HG03135 (cell line): ENCODE data around the gene PITHD1.
"Not testable (repeated sequence)": the region's sequence is repeated elsewhere in the genome, so short reads cannot be mapped to it uniquely, and the experiment has no call there.

Experiments
- ATAC-seq: cut with Tn5 transposase; IDR thresholded peaks from one replicate; pipeline ENCODE4 v1.9.1; 2021; ENCODE audit warnings: mild to moderate bottlenecking, moderate library complexity; ENCODE audit not compliant: unreplicated experiment

PITHD1 gene, protein sequence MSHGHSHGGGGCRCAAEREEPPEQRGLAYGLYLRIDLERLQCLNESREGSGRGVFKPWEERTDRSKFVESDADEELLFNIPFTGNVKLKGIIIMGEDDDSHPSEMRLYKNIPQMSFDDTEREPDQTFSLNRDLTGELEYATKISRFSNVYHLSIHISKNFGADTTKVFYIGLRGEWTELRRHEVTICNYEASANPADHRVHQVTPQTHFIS

DNA sequence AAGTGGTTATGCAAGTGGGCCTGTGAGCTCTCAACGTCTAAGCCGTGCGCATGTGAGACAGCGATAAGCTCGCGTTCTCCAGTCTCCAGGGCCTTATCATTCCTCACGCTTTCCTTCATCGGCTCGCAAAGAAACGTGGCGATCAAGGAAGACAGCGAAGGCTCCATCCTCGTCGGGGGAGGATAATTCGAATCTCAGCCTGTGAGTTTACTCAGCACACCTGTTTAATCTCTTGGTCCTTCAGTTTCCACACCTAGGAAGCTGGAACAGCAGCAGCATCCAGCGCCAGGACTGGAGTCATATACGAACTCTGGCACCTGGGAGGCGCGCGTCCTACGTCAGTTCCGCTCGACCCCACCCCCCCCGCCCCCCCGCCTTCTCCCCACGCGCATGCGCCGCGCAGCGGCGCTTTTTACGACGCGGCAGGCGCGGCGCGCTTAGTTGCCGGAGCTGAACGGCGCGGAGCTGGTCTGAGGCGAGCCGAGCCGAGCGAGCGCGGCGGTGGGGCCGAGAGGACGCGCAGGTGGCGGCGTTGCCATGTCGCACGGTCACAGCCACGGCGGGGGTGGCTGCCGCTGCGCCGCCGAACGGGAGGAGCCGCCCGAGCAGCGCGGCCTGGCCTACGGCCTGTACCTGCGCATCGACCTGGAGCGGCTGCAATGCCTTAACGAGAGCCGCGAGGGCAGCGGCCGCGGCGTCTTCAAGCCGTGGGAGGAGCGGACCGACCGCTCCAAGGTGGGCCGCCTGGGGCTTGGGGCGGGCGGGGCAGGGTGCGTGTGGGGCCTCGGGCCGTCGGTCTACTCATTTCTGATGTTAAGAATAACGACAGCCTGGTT is at the start of gene PITHD1:
Gene PITHD1 (plus strand): TSS at position 440 of the 836 bp plus-strand sequence. CDS start 98 bp downstream, at position 538.
- ATAC-seq, result peak; percentile 80

DNA sequence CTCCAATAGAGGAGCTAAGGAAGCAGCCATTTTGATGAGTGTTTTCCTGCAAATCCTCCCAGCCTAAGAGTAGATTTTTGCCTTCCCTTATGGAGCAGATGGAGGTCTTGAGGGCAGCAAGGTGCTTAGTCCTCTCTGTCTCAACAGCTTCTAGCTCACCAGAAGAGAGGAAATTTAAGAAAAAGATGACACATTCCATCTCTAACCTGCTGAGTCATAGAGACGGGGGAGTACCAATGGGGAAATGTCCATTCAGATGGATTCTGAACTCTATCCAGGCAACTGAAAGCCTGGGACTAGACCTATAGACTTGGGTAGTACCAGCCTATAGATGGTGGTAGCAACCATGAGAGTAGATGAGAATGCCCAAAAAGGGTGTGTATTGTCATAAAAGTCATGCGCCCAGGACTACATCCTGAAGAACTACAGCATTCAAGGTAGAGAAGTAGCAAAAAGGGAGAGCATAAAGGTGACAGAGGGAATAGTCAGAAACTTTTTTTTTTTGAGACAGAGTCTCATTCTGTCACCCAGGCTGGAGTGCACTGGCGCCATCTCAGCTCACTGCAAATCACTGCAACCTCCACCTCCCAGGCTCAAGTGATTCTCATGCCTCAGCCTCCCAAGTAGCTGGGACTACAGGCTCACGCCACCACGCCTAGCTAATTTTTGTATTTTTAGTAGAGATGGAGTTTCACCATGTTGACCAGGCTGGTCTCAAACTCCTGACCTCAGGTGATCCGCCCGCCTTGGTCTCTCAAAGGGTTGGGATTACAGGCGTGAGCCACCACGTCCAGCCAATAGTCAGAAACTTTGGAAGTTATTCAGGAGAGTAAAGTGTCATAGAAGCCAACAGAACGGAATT is 45.6 kb upstream of the PITHD1 start:
- no peak for ATAC-seq

DNA sequence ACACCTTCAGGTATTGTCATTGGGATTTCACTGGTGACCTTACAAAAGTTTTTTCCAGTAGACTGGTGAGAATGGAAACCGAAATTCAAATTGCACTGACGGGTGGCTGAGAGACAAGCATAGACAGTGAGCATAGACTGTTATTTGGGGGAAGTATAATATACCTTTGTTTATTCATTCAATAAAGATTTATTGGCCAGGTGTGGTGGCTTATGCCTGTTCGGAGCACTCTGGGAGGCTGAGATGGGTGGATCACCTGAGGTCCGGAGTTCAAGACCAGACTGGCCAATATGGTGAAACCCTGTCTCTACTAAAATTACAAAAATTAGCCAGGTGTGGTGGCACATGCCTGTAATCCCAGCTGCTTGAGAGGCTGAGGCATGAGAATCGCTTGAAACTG is 44.9 kb upstream of the PITHD1 start:
- not testable (repeated sequence) for ATAC-seq

DNA sequence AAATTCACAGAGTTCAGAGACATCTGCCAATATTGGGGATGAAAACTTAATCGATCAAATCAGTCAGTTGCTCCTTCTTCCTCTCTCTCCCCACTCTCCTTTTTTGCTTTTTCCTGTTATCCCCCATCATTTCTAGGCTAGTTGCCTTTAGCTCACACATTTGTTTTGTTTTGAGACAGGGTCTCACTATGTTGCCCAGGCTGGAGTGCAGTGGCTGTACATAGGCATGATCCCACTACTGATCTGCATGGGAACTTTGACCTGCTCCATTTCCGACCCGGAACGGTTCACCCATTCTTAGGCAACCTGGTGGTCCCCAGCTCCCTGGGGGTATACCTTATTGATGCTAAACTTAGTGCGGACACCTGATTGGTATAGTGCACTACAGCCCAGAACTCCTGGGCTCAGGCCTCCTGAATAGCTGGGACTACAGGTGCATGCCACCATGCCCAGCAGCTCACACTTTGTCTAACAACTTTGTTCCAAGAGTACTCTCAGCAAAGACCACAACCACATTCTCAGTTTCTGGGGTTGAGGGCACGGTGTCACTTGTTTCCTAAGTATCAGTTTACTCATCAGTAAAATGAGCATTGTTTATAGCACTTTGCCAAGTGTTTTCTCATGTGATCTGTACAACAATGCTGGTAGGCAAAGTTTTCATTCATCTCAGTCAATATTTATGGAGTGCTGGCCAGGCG is 41.6 kb upstream of the PITHD1 start:
- no peak for ATAC-seq

DNA sequence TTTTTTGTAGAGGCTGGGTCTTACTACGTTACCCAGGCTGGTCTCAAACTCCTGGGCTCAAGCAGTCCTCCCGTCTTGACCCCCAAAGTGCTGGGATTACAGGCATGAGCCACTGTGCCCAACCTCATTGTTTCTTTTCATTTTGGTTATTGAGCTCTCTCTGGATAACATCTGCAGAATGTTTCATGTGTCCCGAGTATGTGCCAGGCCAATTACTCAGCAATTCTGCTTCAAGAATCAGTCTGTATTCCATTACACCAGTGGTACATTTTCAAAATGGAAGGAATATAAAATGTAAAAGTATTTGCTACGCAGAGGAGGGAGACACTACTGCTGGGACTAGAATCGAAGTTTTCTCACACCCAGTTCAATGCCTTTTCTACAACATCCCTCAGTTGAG is 36.6 kb upstream of the PITHD1 start:
- no peak for ATAC-seq

DNA sequence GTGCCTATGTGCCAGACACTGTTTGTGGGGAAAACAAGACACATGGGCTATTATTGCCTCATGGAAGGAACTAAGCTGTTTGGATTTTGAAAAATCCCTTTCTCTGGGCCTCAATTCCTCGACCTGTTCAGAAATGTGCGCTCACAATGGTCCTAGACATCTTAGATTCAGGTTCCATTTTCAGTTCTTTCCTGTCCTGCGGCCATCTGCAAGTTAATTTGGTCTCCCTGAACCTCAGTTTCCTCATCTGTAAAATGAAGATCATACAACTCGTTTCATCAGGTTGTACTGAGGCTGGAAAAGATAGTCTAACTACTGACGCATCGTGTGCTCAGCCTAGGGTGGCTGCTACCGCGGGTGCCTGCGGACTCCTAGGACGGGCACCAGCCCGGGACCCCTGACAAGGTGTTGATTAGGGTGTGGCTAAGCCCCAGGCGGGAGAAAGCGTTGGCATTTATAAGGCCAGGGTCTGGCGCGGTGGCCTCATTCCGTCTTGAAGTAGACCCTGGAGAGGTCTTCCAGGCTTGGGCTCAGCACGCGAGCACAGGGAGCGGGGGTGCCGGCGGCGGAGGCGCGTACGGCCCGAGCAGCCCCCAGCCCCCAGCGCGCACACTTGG is 35.4 kb upstream of the PITHD1 start:
- peak; percentile 28 for ATAC-seq

DNA sequence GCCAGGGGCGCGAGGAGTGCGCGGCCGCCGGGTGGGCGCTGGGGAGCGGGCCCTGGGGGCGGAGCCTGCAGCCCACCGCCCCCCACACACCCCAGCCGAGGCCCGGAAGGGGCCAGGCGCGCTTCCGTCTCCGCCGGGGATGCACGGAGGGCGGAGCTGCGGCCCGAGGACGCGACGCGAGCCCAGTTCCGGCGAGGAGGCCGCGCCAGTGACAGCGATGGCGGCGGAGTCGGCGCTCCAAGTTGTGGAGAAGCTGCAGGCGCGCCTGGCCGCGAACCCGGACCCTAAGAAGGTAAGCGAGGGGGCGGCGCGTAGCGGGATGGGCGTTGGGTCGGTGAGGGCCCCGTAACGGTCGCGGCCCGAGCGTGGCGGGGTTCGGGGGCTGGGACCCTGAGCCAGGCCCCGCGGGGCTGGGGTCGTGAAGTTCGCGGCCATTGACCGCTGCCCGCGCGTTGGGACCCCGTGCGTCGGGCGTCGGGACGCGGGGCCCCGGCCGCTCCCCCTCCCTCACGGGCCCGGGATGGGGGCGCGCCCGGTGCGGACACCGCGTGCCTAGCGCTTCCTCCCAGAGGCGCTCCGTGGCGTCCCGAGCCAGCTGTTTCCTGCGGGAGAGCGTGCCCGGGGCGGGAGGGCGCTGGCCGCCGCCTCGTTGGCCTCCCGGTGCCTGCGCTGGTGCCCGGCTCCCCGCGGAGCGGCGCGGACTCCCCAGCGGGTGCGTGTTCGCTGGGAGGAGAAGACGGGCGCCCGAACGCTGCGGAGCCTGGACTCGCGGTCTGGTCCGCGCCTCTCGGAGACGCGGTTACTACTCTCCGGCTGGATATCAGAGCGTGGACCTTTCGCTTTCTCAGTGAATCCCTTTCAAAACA is 34.7 kb upstream of the PITHD1 start, which contains the start of gene ELOA:
Gene ELOA (plus strand): TSS at position 185 of the 866 bp plus-strand sequence. CDS start 33 bp downstream, at position 218.
- peak; percentile 73 for ATAC-seq

DNA sequence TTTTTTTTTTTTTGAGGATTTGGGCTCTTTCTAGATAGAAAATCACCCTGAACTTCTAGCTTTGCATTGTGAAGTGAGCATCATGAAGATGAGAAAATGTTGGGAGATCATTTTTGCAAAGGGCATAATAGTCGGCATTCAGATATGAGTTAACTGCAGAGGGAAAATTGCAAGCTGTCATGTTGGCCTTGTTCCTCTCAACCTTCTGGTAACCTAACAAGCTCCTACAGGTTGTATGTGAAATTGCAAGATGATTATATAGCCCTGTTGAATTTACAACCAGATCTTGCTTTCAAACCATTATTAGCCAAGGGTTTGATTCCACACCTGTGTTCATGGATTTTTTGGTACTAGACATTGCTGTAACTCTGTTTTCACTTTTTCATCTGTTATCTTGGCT is 32.7 kb upstream of the PITHD1 start:
- ATAC-seq, result no peak

DNA sequence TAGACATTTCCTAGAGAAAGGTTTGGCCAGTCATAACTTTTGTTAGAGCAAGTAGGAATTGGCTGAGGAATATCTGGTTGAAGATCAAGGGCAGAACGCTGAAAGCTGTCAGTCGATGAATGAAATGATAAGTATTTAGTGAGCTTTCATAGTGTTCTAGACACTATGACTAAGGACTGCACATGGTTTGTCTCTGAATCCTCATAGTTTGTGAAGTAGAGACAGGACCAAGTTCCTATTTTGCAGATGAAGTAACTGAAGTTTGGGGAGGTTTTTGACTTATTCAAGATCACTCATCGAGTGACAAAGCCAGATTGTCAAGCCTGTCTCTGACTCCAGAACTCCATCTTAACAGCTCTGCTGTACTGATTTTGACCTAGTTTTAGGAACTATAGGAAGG is 30.2 kb upstream of the PITHD1 start:
- ATAC-seq, result no peak

DNA sequence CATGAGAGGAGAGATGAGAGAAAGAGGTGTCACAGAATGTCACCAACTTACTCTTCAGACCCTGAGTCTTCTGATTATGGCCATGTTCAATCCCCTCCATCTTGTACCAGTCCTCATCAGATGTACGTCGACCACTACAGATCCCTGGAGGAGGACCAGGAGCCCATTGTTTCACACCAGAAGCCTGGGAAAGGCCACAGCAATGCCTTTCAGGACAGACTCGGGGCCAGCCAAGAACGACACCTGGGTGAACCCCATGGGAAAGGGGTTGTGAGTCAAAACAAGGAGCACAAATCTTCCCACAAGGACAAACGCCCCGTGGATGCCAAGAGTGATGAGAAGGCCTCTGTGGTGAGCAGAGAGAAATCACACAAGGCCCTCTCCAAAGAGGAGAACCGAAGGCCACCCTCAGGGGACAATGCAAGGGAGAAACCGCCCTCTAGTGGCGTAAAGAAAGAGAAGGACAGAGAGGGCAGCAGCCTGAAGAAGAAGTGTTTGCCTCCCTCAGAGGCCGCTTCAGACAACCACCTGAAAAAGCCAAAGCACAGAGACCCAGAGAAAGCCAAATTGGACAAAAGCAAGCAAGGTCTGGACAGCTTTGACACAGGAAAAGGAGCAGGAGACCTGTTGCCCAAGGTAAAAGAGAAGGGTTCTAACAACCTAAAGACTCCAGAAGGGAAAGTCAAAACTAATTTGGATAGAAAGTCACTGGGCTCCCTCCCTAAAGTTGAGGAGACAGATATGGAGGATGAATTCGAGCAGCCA is 27.0 kb upstream of the PITHD1 start:
- no peak for ATAC-seq

DNA sequence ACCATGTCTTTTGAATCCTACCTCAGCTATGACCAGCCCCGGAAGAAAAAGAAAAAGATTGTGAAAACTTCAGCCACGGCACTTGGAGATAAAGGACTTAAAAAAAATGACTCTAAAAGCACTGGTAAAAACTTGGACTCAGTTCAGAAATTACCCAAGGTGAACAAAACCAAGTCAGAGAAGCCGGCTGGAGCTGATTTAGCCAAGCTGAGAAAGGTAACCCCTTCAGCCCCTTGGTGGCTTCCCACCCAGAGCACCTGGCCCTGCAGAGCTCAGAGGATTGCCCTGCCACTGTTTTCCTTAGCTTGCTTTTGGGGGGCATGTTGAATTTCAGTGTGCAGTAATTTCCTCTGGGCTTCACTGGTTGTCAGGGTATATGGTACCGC is 26.4 kb upstream of the PITHD1 start:
- ATAC-seq, result no peak

DNA sequence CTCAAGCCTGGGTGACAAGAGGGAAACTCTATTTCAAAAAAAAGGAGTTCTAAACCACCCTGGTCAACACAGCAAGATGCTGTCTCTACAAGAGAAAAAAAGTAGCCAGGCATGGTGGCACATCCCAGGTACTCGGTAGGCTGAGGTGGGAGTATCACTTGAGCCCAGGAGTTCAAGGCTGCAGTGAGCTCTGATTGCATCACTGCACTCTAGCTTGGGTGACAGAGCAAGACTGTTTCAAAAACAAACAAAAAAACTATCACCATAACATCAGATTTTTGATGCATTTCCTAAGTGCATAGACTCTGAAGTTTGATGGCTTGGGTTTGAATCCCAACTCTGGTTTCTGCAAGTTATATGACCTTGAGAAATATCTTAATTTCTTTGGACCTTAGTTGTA is 25.3 kb upstream of the PITHD1 start:
- no peak for ATAC-seq

DNA sequence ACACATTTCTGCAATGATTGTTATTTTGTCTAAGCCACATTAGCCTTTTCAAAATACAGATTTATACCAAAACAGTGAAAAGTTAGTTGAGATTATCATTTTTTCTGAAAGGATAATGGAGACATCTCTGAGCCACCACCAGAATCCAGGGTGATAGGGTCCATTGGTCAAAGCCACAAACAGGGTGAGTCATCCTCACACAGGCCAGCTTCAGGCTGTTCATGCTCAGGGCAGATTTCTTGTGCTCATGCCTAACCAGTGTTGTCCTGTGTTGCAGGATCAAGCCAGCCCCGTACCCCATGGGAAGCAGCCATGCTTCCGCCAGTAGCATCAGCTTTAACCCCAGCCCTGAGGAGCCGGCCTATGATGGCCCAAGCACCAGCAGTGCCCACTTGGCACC is 21.5 kb upstream of the PITHD1 start:
- no peak for ATAC-seq

DNA sequence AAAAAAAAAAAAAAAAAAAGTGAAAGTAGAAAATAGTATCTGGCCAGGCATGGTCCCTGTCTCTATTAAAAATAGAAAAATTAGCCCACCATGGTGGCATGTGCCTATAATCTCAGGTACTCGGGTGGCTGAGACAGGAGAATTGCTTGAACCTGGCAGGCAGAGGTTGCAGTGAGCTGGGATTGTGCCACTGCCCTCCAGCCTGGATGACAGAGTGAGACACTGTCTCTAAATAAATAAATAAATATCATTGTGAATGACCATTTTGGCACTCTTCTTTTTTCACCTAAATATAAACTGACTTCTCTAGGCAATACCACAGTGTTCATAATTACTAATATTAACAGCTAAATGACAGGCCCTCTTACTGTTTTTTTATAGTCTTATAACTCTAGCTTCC is 20.4 kb upstream of the PITHD1 start:
- ATAC-seq, result no peak

DNA sequence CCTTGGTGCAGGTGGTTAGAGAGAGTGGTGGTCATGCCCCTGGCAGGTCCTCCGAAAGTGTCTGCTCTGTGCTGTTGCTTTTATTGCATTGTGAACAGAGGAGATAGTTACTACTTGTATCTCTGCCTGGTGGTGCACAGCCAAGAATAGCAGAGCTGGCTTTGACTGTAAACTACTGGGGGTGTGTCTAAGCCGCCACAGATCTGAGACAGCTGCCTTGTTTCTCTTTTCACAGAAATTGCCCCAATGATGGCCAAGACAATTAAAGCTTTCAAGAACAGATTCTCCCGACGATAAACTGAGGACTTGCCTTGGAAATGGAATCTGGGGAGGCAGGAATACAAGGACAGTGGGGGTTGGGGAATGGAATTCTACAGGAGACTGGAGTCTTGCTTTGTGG is 18.9 kb upstream of the PITHD1 start:
- ATAC-seq, result no peak

DNA sequence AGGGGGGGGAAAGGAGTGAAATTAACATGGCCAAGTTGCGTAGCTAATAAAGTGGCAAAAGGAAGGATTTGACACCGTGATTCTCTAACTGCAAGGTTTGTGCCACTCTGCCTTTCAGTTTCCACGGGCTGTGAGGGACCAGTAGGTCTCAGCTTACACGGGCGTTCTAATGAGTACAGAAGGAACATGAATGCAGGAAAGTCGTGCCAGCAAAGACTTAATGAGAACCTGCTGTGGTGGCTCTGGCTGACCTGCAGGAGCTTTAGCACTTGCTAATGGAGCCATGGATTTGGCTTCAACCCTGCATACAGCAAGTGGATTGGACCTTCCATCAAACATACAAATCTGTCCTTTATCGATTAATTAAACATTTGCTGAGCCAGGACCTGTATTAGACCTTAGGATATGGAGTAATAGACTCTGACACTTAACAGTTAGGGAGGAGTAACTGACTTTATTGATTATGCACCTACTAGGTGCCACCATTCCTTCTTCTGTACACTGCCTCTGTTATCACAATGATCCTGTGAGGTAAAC is 15.1 kb upstream of the PITHD1 start:
- no peak for ATAC-seq

DNA sequence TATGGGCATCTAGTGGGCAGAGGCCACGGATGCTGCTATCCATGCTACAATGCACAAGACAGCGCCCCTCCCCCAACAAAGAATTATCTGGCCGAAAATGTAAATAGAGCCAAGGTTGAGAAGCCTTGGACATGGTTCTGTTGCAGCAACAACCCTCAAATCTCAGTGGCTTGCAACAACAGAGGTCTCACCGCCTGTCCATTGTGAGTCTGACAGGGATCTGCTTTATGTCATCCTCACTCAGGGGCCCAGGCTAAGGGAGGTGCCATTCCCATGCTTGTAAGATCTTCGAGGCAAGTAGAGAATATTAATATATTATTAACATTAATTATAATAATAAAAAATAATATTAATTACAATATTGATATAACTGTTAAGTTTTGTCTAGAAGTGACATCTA is 9.5 kb upstream of the PITHD1 start:
- no peak for ATAC-seq

DNA sequence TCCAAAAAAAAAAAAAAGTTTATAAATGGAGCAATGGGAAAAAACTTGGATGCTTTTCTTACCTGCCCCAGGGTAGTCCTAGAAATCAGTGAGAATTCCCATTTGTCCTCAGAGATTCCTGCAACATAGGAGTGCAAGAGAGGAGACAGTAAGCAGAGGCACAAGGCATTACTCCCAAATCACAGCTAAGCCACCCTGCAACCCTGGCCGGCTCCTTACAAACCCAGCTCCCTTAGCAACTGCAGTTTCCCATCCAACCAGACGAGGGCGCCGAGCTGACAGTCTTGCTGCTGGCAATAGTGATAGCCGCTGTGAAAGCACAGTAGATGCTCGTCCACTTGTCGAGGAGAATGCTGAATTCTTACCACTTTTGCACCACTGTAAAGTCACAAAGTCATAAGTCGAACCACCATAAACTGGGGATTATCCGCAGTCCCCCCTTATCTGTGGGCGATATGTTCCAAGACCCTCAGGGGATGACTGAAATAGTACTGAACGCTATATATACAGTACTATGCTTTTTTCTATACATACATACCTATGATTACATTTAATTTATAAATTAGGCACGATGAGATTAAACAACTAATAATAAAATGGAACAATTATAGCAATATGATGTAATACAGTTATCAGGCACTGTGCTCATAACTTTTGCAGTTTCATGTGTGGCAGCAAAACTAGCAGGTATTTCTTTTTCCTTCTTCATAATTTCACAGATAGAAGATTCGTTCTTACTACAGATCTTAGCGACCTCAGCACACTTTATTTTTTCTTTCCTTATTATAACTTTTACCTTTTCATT is 6.0 kb upstream of the PITHD1 start:
- peak; percentile 61 for ATAC-seq
